ENCODE measurements around the gene FEM1B. TPM values are rescaled to one million over a fixed set of nuclear protein-coding genes. Genes with fewer than 3 reads are reported as not detected.

Gene FEM1B
- total RNA-seq, 1 experiment from 2014 or later = 47.3 TPM

DNA sequence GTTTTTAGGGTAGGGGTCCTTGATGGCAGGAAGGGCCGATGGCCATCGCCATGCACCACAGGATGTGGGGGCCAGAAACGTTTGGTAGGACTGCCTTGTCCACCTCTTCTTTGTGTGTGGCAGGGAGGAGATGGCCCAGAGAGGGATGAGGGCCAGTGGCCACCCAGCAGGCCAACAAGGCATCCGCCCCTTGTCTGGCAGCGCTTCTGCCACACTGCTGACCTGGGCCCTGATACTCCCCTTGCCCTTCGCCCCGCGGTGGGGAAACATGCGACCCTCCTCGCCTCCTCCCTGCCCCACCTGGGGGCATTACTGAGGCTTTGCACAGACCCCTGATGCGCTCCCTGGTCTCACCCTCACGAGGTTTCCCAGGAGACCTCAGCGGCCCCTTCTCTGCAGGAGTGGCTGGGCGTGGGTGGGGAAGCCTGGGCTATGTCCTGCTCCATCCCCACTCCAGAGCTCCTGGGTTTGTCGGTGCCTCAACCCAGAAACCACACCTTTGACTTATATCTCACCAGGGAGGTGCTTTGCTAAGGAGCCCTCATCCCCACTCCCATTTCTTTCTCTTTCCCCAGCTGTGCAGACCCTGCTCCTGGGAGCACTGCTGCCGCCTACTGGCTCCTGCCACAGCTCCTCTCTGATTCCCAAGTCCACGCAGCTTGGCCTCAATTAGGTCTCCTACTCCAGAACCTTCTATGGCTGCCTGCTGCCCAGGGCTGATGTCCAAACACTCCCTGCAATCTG is 38.7 kb downstream of the FEM1B start:
- no TSS peak for BruUV-seq (replicated peaks)
- ChIA-PET CTCF (interaction anchor here (0.6 to 1.2 kb wide), 4 partner anchors 10 to 63 kb away, joined by 3 to 4 read pairs (median 4); no protein-coding TSS in a partner anchor), POLR2A (ENCODE audit: low non-redundant PET) (no interaction called here)
- H3K27me3 ChIP-seq (replicated peaks; ENCODE audit: insufficient read depth, low read depth, low read length, poor library complexity) = no peaks in the 10 kb centered on the region
- intact Hi-C loops (cut with micrococcal nuclease; ENCODE audit: unreplicated experiment) = no loop called here
- no peaks in the 10 kb centered on the region for H3K9me3 ChIP-seq (ENCODE audit: low read depth, low read length, poor library complexity, severe bottlenecking)
- TF ChIP-seq EZH2 (IDR thresholded peaks at IDR 0.05; ENCODE audit: borderline replicate concordance, low read depth, low read length, poor library complexity, severe bottlenecking) = no peak
- TF ChIP-seq, protein P1, sequence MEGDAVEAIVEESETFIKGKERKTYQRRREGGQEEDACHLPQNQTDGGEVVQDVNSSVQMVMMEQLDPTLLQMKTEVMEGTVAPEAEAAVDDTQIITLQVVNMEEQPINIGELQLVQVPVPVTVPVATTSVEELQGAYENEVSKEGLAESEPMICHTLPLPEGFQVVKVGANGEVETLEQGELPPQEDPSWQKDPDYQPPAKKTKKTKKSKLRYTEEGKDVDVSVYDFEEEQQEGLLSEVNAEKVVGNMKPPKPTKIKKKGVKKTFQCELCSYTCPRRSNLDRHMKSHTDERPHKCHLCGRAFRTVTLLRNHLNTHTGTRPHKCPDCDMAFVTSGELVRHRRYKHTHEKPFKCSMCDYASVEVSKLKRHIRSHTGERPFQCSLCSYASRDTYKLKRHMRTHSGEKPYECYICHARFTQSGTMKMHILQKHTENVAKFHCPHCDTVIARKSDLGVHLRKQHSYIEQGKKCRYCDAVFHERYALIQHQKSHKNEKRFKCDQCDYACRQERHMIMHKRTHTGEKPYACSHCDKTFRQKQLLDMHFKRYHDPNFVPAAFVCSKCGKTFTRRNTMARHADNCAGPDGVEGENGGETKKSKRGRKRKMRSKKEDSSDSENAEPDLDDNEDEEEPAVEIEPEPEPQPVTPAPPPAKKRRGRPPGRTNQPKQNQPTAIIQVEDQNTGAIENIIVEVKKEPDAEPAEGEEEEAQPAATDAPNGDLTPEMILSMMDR (conservative IDR thresholded peaks at IDR 0.05; ENCODE audit: low read depth, low read length) = peak; percentile 56
- H3K36me3 ChIP-seq (ENCODE audit: insufficient read depth, low read length, poor library complexity, severe bottlenecking) = no peaks in the 10 kb centered on the region
- no peak for DNase-seq (ENCODE audit: low spot score)
- no peak overlapping the region for H3K27ac ChIP-seq (ENCODE audit: low read depth, low read length, poor library complexity, severe bottlenecking)
- H3K4me3 ChIP-seq (ENCODE audit: low read depth, low read length, poor library complexity, severe bottlenecking) = no peak overlapping the region
- no peaks in the 10 kb centered on the region for H3K4me1 ChIP-seq (ENCODE audit: insufficient read depth, low read length, poor library complexity, severe bottlenecking)

DNA sequence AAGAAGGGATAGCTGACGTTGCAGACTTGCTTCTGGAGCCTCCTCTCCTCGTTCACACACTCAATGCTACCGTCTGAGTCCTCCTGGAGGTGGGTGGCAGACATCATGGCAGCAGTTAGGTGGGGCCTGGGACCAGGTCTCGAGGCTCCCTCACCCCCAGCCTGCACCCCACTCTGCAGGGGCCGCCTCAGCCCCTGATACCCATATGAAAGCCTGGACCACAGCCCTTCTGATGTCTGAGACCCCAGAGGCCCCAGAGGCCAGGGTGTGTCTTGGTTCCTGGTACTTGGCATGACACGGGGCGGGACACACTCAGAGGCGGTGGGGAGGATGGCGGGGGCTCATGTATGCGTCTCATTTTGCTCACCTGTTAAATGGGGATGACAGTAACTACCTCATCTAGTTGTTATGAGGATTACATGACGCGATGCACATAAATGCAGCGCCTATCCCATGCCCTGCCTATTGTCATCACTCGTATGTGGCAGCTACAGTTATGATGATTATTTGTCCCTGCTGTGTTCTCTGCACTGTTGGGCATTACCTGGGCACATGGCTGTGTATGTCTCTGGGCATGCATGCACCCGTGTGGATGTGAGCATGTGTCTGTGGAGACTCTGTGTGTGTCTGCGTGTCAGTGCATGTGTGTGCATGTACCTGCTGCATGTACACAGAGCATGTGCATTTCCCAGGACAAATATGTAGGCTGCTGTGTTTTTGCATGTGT is 39.9 kb downstream of the FEM1B start:
- H3K9me3 ChIP-seq (ENCODE audit: low read depth, low read length, poor library complexity, severe bottlenecking) = no peaks in the 10 kb centered on the region
- no peak overlapping the region for H3K4me3 ChIP-seq (ENCODE audit: low read depth, low read length, poor library complexity, severe bottlenecking)
- BruUV-seq (replicated peaks) = no TSS peak
- H3K4me1 ChIP-seq (ENCODE audit: insufficient read depth, low read length, poor library complexity, severe bottlenecking) = no peaks in the 10 kb centered on the region
- no peaks in the 10 kb centered on the region for H3K36me3 ChIP-seq (ENCODE audit: insufficient read depth, low read length, poor library complexity, severe bottlenecking)
- intact Hi-C loops (cut with micrococcal nuclease; ENCODE audit: unreplicated experiment) = no loop called here
- H3K27me3 ChIP-seq (replicated peaks; ENCODE audit: insufficient read depth, low read depth, low read length, poor library complexity) = no peaks in the 10 kb centered on the region
- TF ChIP-seq, protein P1 (conservative IDR thresholded peaks at IDR 0.05; ENCODE audit: low read depth, low read length) = no peak
- no peak for TF ChIP-seq EZH2 (IDR thresholded peaks at IDR 0.05; ENCODE audit: borderline replicate concordance, low read depth, low read length, poor library complexity, severe bottlenecking)
- no peak for DNase-seq (ENCODE audit: low spot score)
- POLR2A ChIA-PET (ENCODE audit: low non-redundant PET) = no interaction called here
- H3K27ac ChIP-seq (ENCODE audit: low read depth, low read length, poor library complexity, severe bottlenecking) = no peak overlapping the region
- CTCF ChIA-PET = interaction anchor here (1.1 kb wide), 1 partner anchor 65 kb away, joined by 4 read pairs; no protein-coding TSS in a partner anchor

DNA sequence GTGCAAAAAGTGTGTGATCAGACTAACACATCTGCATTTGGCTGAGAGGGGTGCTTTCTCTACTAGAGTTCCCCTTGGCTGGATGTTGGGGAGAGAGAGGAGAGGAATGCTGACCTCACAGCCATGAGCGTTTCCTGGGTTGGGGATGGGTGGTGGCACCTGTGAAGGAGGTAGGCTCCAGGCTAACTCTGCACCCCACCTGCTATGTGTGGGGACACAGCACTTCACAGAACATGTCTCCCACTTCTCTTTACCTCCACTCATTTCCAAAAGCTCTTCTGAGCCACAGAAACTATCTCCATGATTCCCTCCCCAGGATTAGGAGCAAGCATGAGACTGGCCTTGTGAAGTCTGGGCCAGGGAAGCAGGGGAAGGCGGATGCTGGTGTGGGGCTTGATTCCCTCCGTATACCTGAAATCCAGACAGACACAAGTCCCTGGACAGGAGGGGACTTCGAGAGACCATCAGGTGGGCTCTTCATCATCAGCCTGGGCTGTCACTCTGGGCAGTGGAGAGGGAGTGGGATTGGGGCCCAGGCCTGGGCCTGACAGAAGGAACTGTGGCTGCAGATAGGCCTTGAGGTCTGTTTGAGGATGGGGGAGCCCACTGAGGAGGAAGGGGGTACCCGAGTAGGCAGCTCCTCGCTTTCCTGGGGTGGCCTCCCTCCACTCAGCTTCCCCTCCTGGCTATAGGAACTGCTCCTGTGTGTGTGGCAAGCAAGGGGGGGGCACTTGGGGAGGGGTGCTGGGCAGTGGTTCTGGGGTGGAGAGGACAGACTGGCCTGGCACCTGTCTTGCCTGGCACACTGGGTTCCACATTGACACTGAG is 40.7 kb downstream of the FEM1B start:
- ChIA-PET POLR2A (ENCODE audit: low non-redundant PET) (no interaction called here), CTCF (no interaction called here)

More for the DNA sequence above, 40.7 kb downstream of the FEM1B start:
- TF ChIP-seq EZH2 (IDR thresholded peaks at IDR 0.05; ENCODE audit: borderline replicate concordance, low read depth, low read length, poor library complexity, severe bottlenecking) = no peak
- TF ChIP-seq, protein P1 (conservative IDR thresholded peaks at IDR 0.05; ENCODE audit: low read depth, low read length) = no peak
- Histone ChIP-seq H3K9me3 (ENCODE audit: low read depth, low read length, poor library complexity, severe bottlenecking) (no peaks in the 10 kb centered on the region), H3K4me3 (ENCODE audit: low read depth, low read length, poor library complexity, severe bottlenecking) (no peak overlapping the region), H3K27ac (ENCODE audit: low read depth, low read length, poor library complexity, severe bottlenecking) (no peak overlapping the region), H3K36me3 (ENCODE audit: insufficient read depth, low read length, poor library complexity, severe bottlenecking) (no peaks in the 10 kb centered on the region), H3K4me1 (ENCODE audit: insufficient read depth, low read length, poor library complexity, severe bottlenecking) (no peaks in the 10 kb centered on the region), H3K27me3 (replicated peaks; ENCODE audit: insufficient read depth, low read depth, low read length, poor library complexity) (no peaks in the 10 kb centered on the region)
- no TSS peak for BruUV-seq (replicated peaks)
- intact Hi-C loops (cut with micrococcal nuclease; ENCODE audit: unreplicated experiment) = no loop called here
- no peak for DNase-seq (ENCODE audit: low spot score)

Measured in A673 (cell line).